ENCODE measurements around the gene PLA2G10. TPM values are rescaled to one million over a fixed set of nuclear protein-coding genes. Genes with fewer than 3 reads are reported as not detected.
"Not testable (repeated sequence)": the region's sequence is repeated elsewhere in the genome, so short reads cannot be mapped to it uniquely, and the experiment has no call there.

The PLA2G10 gene
- total and polyA plus RNA-seq, 2 donors (not counting 1 experiment from before 2014, with no cell fraction given): not detected

- H2AFZ ChIP-seq (ENCODE audit: low read length): no peak overlapping the region
- no peak overlapping the region for H3K9ac ChIP-seq (ENCODE audit: insufficient read depth, low read length)
- peak overlapping the region; percentile 91 to 99 (median 98) for H3K4me3 ChIP-seq (replicated peaks in 1 of 4; ENCODE audit: control extremely low read depth in 1 of 4, insufficient read depth in 1 of 4, low read depth in 3 of 4, low read length in 4 of 4)
- H4K20me1 ChIP-seq (ENCODE audit: control insufficient read depth, extremely low read depth, insufficient read depth, low read length): no peaks in the 10 kb centered on the region
- H3K27ac ChIP-seq (ENCODE audit: insufficient read depth, low read length): no peak overlapping the region
- DNase-seq (ENCODE audit: low read depth in 2 of 2): no peak
- H3K79me2 ChIP-seq (ENCODE audit: control insufficient read depth, insufficient read depth, low read length): peaks cover 64% of the 10 kb centered on the region
- no peaks in the 10 kb centered on the region for H3K27me3 ChIP-seq (ENCODE audit: control insufficient read depth, insufficient read depth, low read length)
- H3K4me2 ChIP-seq (ENCODE audit: extremely low read depth, insufficient read depth, low read length): peak overlapping the region; percentile 91
- no peaks in the 10 kb centered on the region for H3K36me3 ChIP-seq (ENCODE audit: control insufficient read depth, insufficient read depth, low read length)
- TF ChIP-seq CTCF (conservative IDR thresholded peaks at IDR 0.05 in 1 of 2, IDR thresholded peaks at IDR 0.05 in 1 of 2; ENCODE audit: low read depth in 1 of 2, low read length in 2 of 2): no peak
- no peaks in the 10 kb centered on the region for H3K9me3 ChIP-seq (ENCODE audit: control insufficient read depth, insufficient read depth, low read depth, low read length)
- H3K4me1 ChIP-seq (ENCODE audit: control insufficient read depth, extremely low read depth, insufficient read depth, low read length): peaks cover 2% of the 10 kb centered on the region
Measured at GRCh38 chr16:14634389-14634725, 59.8 kb downstream of the PLA2G10 start.

GRCh38 chr16:14632693-14633569, 61.2 kb downstream of the PLA2G10 start, which contains the start of gene BFAR:
BFAR (plus strand) TSS chr16:14632951; CDS start chr16:14644347, 11,396 bp downstream.
- peaks cover 57% of the 10 kb centered on the region for H3K79me2 ChIP-seq (ENCODE audit: control insufficient read depth, insufficient read depth, low read length)
- H3K4me3 ChIP-seq (replicated peaks in 1 of 4; ENCODE audit: control extremely low read depth in 1 of 4, insufficient read depth in 1 of 4, low read depth in 3 of 4, low read length in 4 of 4): peak within 1 kb of the TSS; percentile 91 to 99 (median 98)
- peak; percentile 93 to 96 for DNase-seq (ENCODE audit: low read depth in 2 of 2)
- peaks cover 6% of the 10 kb centered on the region for H3K4me1 ChIP-seq (ENCODE audit: control insufficient read depth, extremely low read depth, insufficient read depth, low read length)
- TF ChIP-seq EZH2 (IDR thresholded peaks at IDR 0.05; ENCODE audit: low read length, missing control alignments): no peak
- TF ChIP-seq CTCF (conservative IDR thresholded peaks at IDR 0.05 in 1 of 2, IDR thresholded peaks at IDR 0.05 in 1 of 2; ENCODE audit: low read depth in 1 of 2, low read length in 2 of 2): no peak
- H3K9ac ChIP-seq (ENCODE audit: insufficient read depth, low read length): peak within 1 kb of the TSS; percentile 98
- no peaks in the 10 kb centered on the region for H3K27me3 ChIP-seq (ENCODE audit: control insufficient read depth, insufficient read depth, low read length)
- H3K4me2 ChIP-seq (ENCODE audit: extremely low read depth, insufficient read depth, low read length): peak within 1 kb of the TSS; percentile 96
- H2AFZ ChIP-seq (ENCODE audit: low read length): peak within 1 kb of the TSS; percentile 69
- H3K9me3 ChIP-seq (ENCODE audit: control insufficient read depth, insufficient read depth, low read depth, low read length): no peaks in the 10 kb centered on the region
- H3K36me3 ChIP-seq (ENCODE audit: control insufficient read depth, insufficient read depth, low read length): no peaks in the 10 kb centered on the region
- peak within 1 kb of the TSS; percentile 99 for H3K27ac ChIP-seq (ENCODE audit: insufficient read depth, low read length)
- H4K20me1 ChIP-seq (ENCODE audit: control insufficient read depth, extremely low read depth, insufficient read depth, low read length): no peaks in the 10 kb centered on the region

- not testable (repeated sequence) for H3K9me3 ChIP-seq (ENCODE audit: control insufficient read depth, insufficient read depth, low read depth, low read length); H3K36me3 ChIP-seq (ENCODE audit: control insufficient read depth, insufficient read depth, low read length); H3K9ac ChIP-seq (ENCODE audit: insufficient read depth, low read length); H4K20me1 ChIP-seq (ENCODE audit: control insufficient read depth, extremely low read depth, insufficient read depth, low read length); DNase-seq (ENCODE audit: low read depth in 2 of 2); H3K27me3 ChIP-seq (ENCODE audit: control insufficient read depth, insufficient read depth, low read length); H3K4me1 ChIP-seq (ENCODE audit: control insufficient read depth, extremely low read depth, insufficient read depth, low read length)
- Histone ChIP-seq H2AFZ (ENCODE audit: low read length) (peak overlapping the region; percentile 91), H3K4me2 (ENCODE audit: extremely low read depth, insufficient read depth, low read length) (peak overlapping the region; percentile 87), H3K4me3 (replicated peaks in 1 of 4; ENCODE audit: control extremely low read depth in 1 of 4, insufficient read depth in 1 of 4, low read depth in 3 of 4, low read length in 4 of 4) (peak overlapping the region in 3 of 4 experiments; percentile 32 to 50 (median 41)), H3K79me2 (ENCODE audit: control insufficient read depth, insufficient read depth, low read length) (peaks cover 39% of the 10 kb centered on the region), H3K27ac (ENCODE audit: insufficient read depth, low read length) (peak overlapping the region; percentile 71)
Measured at GRCh38 chr16:14630620-14631330, 63.3 kb downstream of the PLA2G10 start.

All from fibroblast of lung (primary cell).